Fibroblast of pulmonary artery (primary cell): ENCODE results near the gene POLR3GL.
A peak's percentile ranks its signal among the peaks of the same experiment; 100 is the strongest.

ENCODE experiments used
- DNase-seq: peaks from one replicate; pipeline ENCODE4 v3.0.0-alpha.2; 2010; ENCODE audit warnings: low read depth
- H3K4me3 ChIP-seq: replicated peaks from 2 replicates; pipeline ENCODE4 v1.5.1; 2011; ENCODE audit warnings: low read depth, mild to moderate bottlenecking, control low read depth, low read length, moderate library complexity
- TF ChIP-seq, protein P1 (sequence below): IDR thresholded peaks from 2 replicates; pipeline ENCODE4 v1.5.1; 2011; ENCODE audit warnings: mild to moderate bottlenecking, control low read depth, low read length, inconsistent platforms; ENCODE audit errors: missing control alignments

The POLR3GL gene

GRCh38 chr1:145985502-145986439 is 21.3 kb downstream of the POLR3GL start:
- no peak overlapping the region for H3K4me3 ChIP-seq
- DNase-seq: peak; percentile 86
- TF ChIP-seq, protein P1, sequence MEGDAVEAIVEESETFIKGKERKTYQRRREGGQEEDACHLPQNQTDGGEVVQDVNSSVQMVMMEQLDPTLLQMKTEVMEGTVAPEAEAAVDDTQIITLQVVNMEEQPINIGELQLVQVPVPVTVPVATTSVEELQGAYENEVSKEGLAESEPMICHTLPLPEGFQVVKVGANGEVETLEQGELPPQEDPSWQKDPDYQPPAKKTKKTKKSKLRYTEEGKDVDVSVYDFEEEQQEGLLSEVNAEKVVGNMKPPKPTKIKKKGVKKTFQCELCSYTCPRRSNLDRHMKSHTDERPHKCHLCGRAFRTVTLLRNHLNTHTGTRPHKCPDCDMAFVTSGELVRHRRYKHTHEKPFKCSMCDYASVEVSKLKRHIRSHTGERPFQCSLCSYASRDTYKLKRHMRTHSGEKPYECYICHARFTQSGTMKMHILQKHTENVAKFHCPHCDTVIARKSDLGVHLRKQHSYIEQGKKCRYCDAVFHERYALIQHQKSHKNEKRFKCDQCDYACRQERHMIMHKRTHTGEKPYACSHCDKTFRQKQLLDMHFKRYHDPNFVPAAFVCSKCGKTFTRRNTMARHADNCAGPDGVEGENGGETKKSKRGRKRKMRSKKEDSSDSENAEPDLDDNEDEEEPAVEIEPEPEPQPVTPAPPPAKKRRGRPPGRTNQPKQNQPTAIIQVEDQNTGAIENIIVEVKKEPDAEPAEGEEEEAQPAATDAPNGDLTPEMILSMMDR: no peak

DNA sequence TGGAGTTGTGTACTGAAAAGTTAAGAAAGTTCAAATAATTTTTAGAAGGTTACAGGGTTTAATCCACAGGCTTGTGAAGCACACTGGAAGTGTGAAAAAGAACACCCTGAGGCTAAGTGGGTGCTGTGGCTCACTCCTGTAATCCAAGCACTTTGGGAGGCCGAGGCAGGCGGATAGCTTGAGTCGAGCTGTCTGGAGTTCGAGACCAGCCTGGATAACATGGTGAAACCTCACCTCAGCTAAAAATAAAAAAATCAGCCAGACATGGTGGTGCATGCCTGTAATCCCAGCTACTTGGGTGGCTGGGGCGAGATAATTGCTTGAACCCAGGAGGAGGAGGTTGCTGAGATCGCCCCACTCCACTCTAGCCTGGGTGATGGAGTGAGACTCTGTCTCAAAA is 22.1 kb downstream of the POLR3GL start:
- TF ChIP-seq, protein P1: no peak
- DNase-seq: no peak
- no peak overlapping the region for H3K4me3 ChIP-seq

DNA sequence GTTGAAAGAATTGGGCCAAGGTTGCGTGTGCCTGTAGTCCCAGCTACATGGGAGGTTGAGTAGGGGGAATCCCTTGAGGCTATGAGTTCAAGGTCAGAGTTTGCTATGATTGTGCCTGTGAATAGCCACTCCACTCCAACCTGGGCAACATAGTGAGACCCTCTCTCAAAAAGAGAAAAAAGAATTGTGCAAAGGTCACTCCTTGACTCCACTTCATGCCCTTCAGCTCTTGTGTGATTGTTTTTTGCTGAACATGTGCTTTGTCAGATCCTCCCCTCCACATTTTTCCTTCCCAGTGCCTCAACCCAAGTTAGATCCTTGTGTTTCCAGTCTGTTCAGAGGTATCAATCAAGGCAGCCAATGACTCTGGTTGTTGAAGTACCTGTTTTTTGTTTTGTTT is 23.4 kb downstream of the POLR3GL start:
- DNase-seq: no peak

DNA sequence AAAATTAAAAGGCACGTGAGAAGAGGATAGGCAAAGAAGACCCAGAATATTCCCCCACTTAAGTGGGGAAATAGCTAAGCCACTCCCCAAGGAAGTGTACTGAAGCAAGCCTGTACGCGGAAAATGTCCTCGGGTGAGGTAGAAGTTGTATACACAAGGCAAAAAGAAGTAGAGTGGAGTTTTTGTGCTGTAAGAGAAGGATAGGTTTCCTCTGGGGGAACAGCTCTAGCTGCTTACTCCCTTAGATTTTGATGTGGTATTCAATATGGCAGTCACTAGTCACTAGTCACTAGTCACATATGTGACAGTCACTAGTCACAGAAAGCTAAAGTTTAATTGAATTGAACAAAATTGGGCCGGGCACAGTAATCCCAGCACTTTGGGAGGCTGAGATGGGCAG is 24.3 kb downstream of the POLR3GL start:
- no peak overlapping the region for H3K4me3 ChIP-seq
- DNase-seq: no peak
- TF ChIP-seq, protein P1: no peak

More for the DNA sequence above, 23.4 kb downstream of the POLR3GL start:
- TF ChIP-seq, protein P1: no peak
- no peak overlapping the region for H3K4me3 ChIP-seq

DNA sequence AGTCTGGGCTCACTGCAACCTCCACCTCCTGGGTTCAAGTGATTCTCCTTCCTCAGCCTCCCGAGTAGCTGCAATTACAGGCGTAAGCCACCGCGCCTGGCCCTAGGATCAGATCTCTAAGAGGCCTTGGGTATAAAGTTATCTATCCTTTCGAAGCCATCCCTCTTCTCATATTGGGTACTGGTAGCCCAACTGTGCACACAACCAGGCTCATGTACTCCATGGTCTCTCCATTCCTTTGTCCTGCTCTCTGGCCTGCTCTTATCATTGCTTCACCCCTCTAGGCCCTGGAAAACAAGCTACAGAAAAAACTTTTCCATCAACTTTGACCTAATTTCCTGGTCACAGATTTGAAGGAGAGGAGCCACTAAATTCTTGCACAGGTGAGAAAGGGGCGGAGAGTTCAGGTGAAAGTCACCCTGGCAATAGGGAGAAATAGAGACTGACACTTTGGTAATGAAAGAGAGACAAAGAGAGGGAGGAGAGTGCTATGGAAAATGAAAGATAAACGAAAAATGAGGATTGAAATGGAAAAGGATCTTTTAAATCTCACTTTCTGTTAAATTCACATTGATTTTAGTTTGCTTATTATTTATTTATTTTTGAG is 25.9 kb downstream of the POLR3GL start:
- no peak overlapping the region for H3K4me3 ChIP-seq
- TF ChIP-seq, protein P1: no peak
- DNase-seq: no peak

DNA sequence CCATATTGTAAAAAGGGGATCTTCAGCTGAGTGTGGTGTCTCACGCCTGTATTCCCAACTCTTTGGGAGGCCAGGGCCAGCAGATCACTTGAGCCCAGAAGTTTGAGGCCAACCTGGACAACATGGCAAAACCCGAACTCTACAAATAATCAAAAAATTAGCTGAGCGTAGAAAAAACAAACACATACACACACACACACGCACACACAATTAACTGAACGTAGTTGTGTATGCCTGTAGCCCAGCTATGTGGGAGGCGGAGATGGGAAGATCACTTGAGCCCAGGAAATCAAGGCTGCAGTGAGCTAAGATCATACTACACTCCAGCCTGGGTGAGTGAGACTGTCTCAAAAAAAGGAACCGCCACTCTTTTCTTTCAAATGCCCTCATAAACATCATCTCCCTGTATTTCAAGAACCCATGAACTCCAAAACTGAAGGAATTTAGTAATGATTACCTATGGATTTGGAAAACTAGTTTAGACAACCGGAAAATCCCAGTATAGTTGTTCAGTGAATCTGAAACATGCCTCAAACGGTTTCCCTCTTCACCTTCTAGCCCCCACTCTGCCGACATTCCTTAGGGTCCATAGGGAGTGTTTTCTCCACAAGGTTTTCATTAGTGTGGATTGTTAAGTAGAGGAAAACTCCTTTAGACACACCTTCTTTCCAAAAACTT is 27.4 kb downstream of the POLR3GL start:
- no peak for DNase-seq
- peak overlapping the region; percentile 98 for H3K4me3 ChIP-seq
- TF ChIP-seq, protein P1: no peak
